Activated naive CD8-positive, alpha-beta T cell treated with anti-CD3 and anti-CD28 coated beads for 36 hours (primary cell): ENCODE results near the gene CNTNAP5. TPM values are rescaled to one million over a fixed set of nuclear protein-coding genes. Genes with fewer than 3 reads are reported as not detected.

Experiments
- DNase-seq: peaks from one replicate; pipeline ENCODE4 v3.0.0; 2021
- H3K27ac Mint-ChIP-seq: one replicate; pipeline ENCODE4 v1.8.0; 2022; ENCODE audit warnings: mild to moderate bottlenecking, moderate library complexity, mixed read lengths
- H3K27me3 Mint-ChIP-seq: one replicate; pipeline ENCODE4 v1.8.0; 2022; ENCODE audit warnings: mild to moderate bottlenecking, mixed read lengths
- H3K36me3 Mint-ChIP-seq: one replicate; pipeline ENCODE4 v1.8.0; 2021; ENCODE audit warnings: mild to moderate bottlenecking, mixed read lengths
- H3K4me1 Mint-ChIP-seq: one replicate; pipeline ENCODE4 v1.8.0; 2021; ENCODE audit warnings: mixed read lengths
- H3K4me3 Mint-ChIP-seq: one replicate; pipeline ENCODE4 v1.8.0; 2022; ENCODE audit warnings: mild to moderate bottlenecking, moderate library complexity, mixed read lengths
- H3K9me3 Mint-ChIP-seq: one replicate; pipeline ENCODE4 v1.8.0; 2022; ENCODE audit warnings: mixed read lengths
- total RNA-seq, 2 experiments: library from RNA; stranded (reverse); gene quantifications; one replicate each; pipeline ENCODE4 v1.2.3, GENCODE V29; 2021

CNTNAP5 gene
- total RNA-seq, 2 experiments from 2014 or later, result not detected

DNA sequence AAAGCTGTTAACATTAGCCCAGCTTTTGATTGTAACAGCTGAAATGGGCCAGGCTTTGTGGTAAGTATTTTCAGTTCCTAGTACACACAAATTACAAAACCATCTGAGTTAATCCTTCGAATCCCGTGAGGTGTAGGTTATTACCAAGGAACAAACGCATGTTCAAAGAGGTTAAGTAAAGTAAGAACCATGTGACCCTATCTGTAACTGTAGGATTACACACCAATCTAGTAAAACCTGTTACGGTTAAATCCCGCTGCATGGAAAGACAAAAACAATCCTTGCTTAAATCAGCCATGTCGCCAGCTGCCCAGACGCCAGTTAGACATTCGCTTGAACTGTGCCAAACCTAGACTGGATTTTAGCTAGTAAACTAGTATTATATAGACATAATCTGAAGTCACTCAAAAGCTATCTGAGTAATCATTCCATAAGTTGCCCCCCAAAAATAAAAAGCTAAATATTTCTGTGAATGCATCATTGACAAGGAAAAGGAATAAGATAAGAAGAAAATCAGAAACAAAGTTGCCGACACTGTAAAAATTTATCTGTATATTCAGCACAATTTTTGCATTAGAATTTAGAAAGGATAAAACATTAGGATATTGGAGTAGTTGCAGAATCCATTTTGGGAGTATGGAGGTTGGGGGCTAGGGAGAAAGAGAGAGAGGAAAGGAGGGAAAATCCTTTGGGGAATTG, 638.0 kb downstream of the CNTNAP5 start:
- H3K4me1 Mint-ChIP-seq, result no peaks in the 10 kb centered on the region
- no peaks in the 10 kb centered on the region for H3K27me3 Mint-ChIP-seq
- no peaks in the 10 kb centered on the region for H3K36me3 Mint-ChIP-seq
- no peak overlapping the region for H3K27ac Mint-ChIP-seq
- DNase-seq, result no peak
- H3K4me3 Mint-ChIP-seq, result no peak overlapping the region
- peaks cover 2% of the 10 kb centered on the region for H3K9me3 Mint-ChIP-seq

DNA sequence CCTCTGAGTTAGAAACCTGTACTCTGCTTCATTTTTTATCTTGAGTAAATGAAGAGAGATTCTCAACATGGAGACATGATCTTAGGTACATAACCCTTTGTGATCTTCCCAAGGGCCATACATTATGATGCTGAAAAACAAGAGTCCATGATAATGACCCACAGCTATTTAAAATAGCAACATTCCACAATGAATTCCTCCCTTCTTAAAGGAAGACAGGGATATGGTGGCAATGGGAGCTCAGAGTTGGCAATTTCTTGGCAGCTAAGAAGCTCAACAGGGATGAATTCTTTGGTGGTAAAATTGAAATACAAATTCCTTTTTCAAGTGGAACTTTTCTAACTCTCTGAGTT, 638.5 kb downstream of the CNTNAP5 start:
- no peaks in the 10 kb centered on the region for H3K4me1 Mint-ChIP-seq
- peaks cover 2% of the 10 kb centered on the region for H3K9me3 Mint-ChIP-seq
- no peak for DNase-seq
- no peak overlapping the region for H3K4me3 Mint-ChIP-seq
- no peaks in the 10 kb centered on the region for H3K36me3 Mint-ChIP-seq
- no peaks in the 10 kb centered on the region for H3K27me3 Mint-ChIP-seq
- H3K27ac Mint-ChIP-seq, result no peak overlapping the region

DNA sequence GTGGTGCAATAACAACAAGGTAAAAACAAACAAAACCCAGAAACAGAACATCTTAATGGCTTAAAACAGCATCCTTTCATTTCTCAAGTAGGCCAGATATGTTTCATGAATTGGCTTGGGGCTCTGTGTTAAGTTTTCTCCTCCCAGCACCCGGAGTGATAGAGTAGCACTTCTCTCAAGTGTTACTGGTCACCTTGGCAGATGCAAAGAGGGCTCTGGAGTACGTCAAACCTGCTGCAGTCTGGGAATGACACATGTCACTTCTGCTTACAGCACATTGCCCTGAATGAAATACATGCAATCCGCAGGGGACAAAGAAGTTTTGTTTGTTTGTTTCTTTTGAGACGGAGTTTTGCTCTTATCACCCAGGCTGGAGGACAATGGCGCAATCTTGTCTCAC, 639.3 kb downstream of the CNTNAP5 start:
- Mint-ChIP-seq H3K27me3 (no peaks in the 10 kb centered on the region), H3K4me3 (no peak overlapping the region), H3K36me3 (no peaks in the 10 kb centered on the region), H3K9me3 (peaks cover 2% of the 10 kb centered on the region), H3K27ac (no peak overlapping the region), H3K4me1 (no peaks in the 10 kb centered on the region)
- DNase-seq, result no peak

DNA sequence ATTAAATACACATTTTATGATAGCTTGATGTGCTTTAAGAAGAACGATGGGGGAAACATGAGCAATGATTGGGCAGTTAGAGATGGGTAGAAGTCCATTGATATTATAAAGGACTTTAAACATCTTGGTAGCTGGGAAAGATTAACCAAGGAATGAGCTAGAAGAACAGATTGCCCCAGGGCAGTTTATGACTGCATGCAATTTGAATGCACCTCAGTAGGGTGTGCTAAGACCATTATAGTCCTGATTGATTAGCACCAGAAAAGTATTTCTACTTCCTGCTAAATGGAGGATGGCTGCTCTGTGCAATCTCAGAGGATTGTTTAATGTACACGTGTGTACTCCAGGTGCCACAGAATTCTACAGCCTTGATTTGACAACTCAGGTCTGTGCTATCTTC, 641.9 kb downstream of the CNTNAP5 start:
- Mint-ChIP-seq H3K4me3 (no peak overlapping the region), H3K36me3 (no peaks in the 10 kb centered on the region), H3K27ac (no peak overlapping the region), H3K9me3 (peaks cover 2% of the 10 kb centered on the region), H3K4me1 (no peaks in the 10 kb centered on the region), H3K27me3 (no peaks in the 10 kb centered on the region)
- no peak for DNase-seq

DNA sequence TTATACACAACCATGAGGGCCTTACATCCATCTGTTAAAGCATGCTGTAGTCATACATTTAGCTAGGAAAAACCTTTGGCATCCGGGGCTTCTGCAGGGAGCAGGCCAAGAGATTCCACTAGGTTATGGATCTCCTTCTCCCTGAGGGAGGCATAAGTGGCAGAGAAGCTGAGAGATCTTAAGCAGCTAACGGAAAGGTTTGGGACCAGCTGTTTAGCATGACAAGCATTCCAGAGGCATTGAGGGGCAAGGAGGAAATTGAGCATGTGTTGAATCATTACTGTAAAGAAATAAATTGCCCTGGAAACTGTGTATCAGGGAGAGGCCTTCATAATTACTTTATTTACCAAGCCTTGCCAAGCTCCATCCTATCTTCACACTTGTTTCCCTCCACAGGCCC, 643.1 kb downstream of the CNTNAP5 start:
- H3K27ac Mint-ChIP-seq, result no peak overlapping the region

DNA sequence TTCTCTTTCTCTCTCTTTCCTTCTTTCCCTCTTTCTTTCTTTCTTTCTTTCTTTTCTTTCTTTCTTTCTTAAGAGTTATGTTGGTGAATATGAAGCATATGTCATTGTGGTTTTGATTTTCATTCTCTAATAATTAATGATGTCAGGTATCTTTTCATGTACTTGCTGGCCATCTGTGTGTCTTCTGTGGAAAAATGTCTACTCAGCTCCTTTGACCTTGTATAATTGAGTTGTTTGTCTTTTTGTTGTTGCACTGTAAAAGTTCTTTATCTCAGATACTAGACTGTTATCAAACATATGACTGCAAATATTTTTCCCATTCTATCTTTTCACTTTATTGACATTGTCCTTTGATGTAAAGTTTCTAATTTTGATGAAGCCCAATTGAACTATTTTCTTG, 645.1 kb downstream of the CNTNAP5 start:
- Mint-ChIP-seq H3K27me3 (no peaks in the 10 kb centered on the region), H3K4me1 (no peaks in the 10 kb centered on the region), H3K36me3 (no peaks in the 10 kb centered on the region), H3K9me3 (peaks cover 2% of the 10 kb centered on the region), H3K4me3 (no peak overlapping the region), H3K27ac (no peak overlapping the region)
- DNase-seq, result no peak

More for the DNA sequence above, 643.1 kb downstream of the CNTNAP5 start:
- H3K27me3 Mint-ChIP-seq, result no peaks in the 10 kb centered on the region
- H3K4me1 Mint-ChIP-seq, result no peaks in the 10 kb centered on the region
- no peak overlapping the region for H3K4me3 Mint-ChIP-seq
- DNase-seq, result no peak
- H3K36me3 Mint-ChIP-seq, result no peaks in the 10 kb centered on the region
- peaks cover 2% of the 10 kb centered on the region for H3K9me3 Mint-ChIP-seq

DNA sequence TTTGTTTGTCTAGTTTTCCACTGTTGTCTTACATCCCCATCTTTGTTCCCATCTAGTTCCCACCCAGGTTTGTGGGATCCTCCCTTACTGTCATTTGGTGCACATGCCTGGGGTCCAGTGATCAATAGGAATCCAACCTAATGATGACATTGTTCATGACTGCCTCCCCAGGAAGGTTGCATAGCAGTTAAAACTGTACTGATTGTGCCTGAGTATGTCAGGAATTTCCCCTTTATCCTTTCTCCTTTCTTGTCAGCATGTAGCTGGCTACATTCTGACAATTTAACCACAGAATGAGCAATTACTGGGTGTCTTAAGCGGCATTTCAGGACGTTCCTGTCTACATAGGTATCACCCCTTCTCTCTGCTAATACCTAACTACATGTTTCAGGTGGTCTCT, 653.0 kb downstream of the CNTNAP5 start:
- no peak overlapping the region for H3K27ac Mint-ChIP-seq
- no peak for DNase-seq
- H3K9me3 Mint-ChIP-seq, result peaks cover 5% of the 10 kb centered on the region
- no peak overlapping the region for H3K4me3 Mint-ChIP-seq
- H3K36me3 Mint-ChIP-seq, result no peaks in the 10 kb centered on the region
- H3K27me3 Mint-ChIP-seq, result no peaks in the 10 kb centered on the region
- H3K4me1 Mint-ChIP-seq, result no peaks in the 10 kb centered on the region

DNA sequence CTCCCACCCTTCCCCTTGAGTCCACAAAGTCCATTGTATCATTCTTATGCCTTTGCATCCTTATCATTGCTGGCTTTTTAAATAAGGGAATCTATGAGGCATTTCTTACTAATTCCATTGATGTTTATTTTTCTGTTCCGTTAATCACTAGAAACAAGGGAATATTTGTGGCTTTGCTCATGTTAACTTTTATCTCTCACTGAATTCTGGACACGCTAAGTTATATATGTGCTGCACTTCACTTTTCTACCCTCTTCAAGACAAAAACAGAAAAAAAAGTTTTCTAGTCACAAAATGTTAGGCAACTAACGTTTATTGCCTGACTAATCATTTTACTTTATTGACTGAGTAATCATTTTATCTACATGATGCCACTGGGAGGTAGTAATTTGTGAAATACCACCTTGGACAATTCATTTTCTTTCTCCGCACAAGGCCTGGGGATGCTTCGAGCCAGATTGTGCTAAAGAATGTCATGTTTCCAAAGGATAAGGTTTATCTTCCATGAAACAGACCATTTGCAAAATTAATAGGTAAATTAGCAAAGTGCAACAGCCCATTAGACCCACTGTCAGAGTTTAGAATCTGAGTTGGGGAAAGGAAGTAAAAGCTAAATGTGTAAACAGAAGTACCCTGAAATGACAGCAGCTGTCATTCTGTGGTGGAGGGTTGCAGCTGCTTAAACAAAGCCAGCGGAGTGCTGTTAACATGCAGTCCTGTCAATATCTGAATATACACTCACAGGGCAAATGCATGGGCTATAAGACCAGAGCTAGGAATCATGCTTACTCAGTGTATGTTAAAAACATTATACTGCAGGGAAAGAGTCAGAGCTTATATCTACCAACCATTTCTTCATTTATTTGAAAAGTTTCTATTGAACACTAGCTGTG, 658.7 kb downstream of the CNTNAP5 start:
- Mint-ChIP-seq H3K9me3 (peaks cover 15% of the 10 kb centered on the region), H3K27me3 (no peaks in the 10 kb centered on the region), H3K4me3 (no peak overlapping the region)

DNA sequence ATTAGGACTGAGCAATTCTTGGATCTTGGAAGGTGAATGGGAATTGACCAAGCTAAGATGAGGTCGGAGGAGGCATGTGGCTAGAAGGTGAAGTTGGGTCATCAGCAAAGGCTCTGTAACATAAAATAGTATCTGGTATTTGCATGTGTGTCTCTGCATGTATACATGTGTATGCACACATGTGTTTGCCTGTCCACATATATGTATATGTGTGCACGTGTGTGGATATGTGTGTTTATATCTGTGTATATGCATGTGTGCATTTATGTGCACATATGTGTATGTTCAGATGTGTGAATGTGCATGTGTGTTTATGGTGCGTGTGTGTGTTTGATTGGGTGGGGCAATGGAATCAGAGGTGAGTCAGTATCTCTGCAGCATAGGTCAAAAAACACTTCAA, 664.3 kb downstream of the CNTNAP5 start:
- Mint-ChIP-seq H3K36me3 (no peaks in the 10 kb centered on the region), H3K27me3 (no peaks in the 10 kb centered on the region), H3K9me3 (peaks cover 22% of the 10 kb centered on the region), H3K27ac (no peak overlapping the region), H3K4me3 (no peak overlapping the region), H3K4me1 (no peaks in the 10 kb centered on the region)
- DNase-seq, result no peak

More for the DNA sequence above, 658.7 kb downstream of the CNTNAP5 start:
- no peak for DNase-seq
- Mint-ChIP-seq H3K36me3 (no peaks in the 10 kb centered on the region), H3K27ac (no peak overlapping the region), H3K4me1 (no peaks in the 10 kb centered on the region)

DNA sequence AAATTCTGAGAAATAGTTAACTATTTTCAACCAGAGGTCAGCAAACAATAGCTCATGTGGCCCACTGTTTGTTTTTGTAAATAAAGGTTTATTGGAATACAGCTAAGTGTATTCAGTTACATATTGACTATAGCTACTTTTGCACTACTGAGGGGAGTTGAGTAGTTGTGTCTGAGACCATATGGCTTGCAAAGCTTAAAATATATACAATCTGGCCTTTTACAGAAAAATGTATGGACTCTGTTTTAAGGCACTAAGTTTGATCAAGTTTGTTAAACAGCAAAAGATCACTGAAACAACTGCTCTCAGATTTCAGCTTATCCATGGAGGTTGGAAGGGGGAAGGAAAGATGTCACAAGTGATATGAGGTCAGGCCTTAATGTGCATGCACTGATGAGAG, 667.1 kb downstream of the CNTNAP5 start:
- H3K36me3 Mint-ChIP-seq, result no peaks in the 10 kb centered on the region
- H3K27ac Mint-ChIP-seq, result no peak overlapping the region
- H3K4me1 Mint-ChIP-seq, result no peaks in the 10 kb centered on the region
- no peak for DNase-seq
- H3K27me3 Mint-ChIP-seq, result no peaks in the 10 kb centered on the region
- no peak overlapping the region for H3K4me3 Mint-ChIP-seq
- peaks cover 19% of the 10 kb centered on the region for H3K9me3 Mint-ChIP-seq

DNA sequence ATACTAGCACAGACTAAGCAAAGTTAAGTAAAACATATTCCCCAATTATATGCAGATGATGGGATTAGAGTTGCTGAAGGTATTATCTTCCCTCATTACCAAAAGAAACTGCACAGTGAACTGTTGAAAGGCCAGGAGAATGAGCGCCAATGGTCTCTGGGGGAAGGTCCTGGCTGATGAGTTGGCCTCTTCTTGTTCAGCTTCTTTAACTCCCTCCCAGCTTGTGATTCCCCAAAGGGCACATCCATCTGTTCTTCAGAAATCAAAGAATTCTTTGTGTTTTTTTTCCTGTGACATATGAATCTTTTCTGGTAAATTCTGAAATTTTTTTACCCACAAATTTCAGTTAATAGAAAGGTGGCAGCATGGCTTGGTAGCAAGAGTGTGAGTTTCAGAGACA, 667.6 kb downstream of the CNTNAP5 start:
- H3K4me3 Mint-ChIP-seq, result no peak overlapping the region
- no peaks in the 10 kb centered on the region for H3K36me3 Mint-ChIP-seq
- no peak overlapping the region for H3K27ac Mint-ChIP-seq
- DNase-seq, result no peak
- no peaks in the 10 kb centered on the region for H3K27me3 Mint-ChIP-seq
- H3K4me1 Mint-ChIP-seq, result no peaks in the 10 kb centered on the region
- peaks cover 17% of the 10 kb centered on the region for H3K9me3 Mint-ChIP-seq

DNA sequence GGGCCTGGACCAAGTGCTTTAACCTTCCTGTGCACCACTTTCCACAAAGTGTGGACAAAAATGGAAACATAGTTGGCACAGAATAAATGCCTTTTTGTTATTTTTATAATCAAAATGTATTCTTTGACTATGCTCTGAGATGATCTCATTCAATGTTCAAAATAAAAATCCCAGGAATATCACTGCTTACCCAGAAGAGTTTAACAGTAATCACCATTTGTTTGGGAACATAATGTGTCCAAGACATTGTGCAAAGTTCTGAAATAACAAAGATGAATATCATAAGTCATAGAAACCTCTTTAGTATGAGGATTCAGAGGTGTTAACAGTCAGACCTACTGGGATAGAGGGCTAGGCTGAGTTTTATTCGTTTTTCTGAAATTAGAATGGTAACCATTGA, 668.1 kb downstream of the CNTNAP5 start:
- H3K27ac Mint-ChIP-seq, result no peak overlapping the region
- H3K4me3 Mint-ChIP-seq, result no peak overlapping the region
- peaks cover 17% of the 10 kb centered on the region for H3K9me3 Mint-ChIP-seq
- H3K36me3 Mint-ChIP-seq, result no peaks in the 10 kb centered on the region
- DNase-seq, result no peak
- no peaks in the 10 kb centered on the region for H3K27me3 Mint-ChIP-seq
- H3K4me1 Mint-ChIP-seq, result no peaks in the 10 kb centered on the region

DNA sequence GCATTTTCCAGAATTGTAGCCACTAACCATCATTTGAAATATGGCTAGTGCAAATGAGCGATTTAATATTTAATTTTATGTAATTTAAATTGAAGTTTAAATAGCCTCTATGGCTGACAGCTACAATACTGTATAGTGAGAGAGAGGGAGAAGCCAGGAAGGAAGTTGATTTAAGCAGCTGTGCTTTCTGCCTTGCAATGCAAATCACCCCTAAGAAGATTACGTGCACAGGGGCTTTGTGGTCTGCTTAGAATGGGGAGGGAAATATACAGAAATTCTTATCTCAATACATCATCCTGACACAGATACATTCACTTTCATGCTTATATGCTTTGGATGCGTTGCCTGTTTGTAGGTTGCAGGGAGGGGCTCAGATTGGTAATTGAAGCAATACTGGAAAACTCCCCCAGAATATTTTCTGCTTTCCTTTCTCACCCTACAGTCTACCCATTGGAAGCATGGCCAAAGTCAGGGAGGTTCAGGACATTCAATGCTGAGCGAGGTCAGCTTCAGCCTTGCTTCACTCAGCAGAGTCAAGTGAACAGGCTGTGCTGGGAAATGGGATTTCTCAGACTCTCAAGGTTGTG, 674.0 kb downstream of the CNTNAP5 start:
- Mint-ChIP-seq H3K36me3 (no peaks in the 10 kb centered on the region), H3K4me3 (no peak overlapping the region), H3K9me3 (peaks cover 3% of the 10 kb centered on the region), H3K4me1 (no peaks in the 10 kb centered on the region), H3K27ac (no peak overlapping the region), H3K27me3 (no peaks in the 10 kb centered on the region)
- no peak for DNase-seq

DNA sequence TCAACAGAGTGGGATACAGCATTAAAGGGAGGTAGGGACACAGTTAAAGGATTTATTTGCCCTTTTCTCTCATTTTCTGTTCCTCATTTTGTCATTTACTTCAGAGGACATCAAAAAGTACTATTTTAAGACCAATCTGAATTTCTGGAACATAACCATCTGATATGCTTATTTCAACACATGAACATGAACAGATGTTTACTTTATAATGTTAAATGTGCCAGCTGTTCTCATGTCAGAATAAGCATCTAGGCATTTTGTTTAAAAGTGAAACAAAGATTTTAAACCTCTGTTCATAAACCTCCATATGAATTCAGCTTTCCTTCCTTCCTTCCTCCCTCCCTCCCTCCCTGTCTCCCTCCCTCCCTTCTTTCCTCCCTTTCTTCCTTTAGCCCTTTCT, 677.7 kb downstream of the CNTNAP5 start:
- Mint-ChIP-seq H3K27ac (no peak overlapping the region), H3K36me3 (no peaks in the 10 kb centered on the region), H3K4me1 (no peaks in the 10 kb centered on the region), H3K27me3 (no peaks in the 10 kb centered on the region), H3K9me3 (peaks cover 5% of the 10 kb centered on the region), H3K4me3 (no peak overlapping the region)
- no peak for DNase-seq

DNA sequence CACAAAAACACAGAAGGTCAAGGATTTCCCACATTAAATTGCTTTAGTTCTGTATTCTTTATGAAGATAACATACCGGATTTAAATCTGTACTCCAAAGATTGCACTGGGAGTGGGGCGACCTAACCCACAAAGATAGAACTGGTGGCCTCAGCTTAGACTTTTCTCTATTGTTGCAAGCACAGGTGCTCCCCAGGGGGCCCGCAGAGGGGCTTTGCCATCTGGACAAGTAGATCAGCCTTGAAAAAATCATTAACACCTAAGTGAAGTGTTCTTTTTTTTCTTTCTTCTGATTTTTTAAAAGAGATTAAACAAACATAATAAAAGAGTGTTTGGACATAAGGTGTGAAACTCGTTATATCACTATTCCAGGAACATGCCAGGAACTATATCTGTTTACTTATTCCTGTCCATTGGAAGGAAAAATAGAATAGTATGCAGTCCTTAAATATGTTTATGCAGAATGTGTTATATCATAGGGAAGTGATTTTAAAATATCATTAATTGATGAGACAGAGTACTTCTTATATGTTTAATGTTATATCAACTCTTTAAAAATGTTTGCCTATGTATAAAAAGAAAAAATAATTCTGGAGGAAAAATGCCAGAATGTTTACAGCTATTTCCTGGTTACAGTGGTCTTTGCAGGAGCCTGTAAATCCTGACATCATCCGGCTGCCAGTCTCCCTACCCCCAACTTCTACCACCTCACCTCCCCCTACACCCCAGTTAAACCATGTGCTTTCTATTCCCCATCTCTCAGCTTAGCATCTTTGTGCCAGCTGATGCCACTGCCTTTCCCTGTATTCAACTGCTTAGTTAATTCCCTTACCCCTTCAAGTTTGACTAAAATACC, 679.2 kb downstream of the CNTNAP5 start:
- Mint-ChIP-seq H3K27ac (no peak overlapping the region), H3K9me3 (peaks cover 7% of the 10 kb centered on the region), H3K36me3 (no peaks in the 10 kb centered on the region), H3K4me1 (no peaks in the 10 kb centered on the region), H3K27me3 (no peaks in the 10 kb centered on the region), H3K4me3 (no peak overlapping the region)
- DNase-seq, result no peak
